Trophoblast cell (in vitro differentiated cells and primary cell): Measurements from ENCODE around the gene IFNL2. TPM values are rescaled to one million over a fixed set of nuclear protein-coding genes. Genes with fewer than 3 reads are reported as not detected.
"Not testable (repeated sequence)": the region's sequence is repeated elsewhere in the genome, so short reads cannot be mapped to it uniquely, and the experiment has no call there.

Source experiments
- DNase-seq, 2 donors: peaks; one replicate each; pipeline ENCODE4 v3.0.0-alpha.2; 2016
- H2AFZ ChIP-seq: 2 replicates; pipeline ENCODE4 v1.6.1; 2013; ENCODE audit warnings: low read length, moderate library complexity, mild to moderate bottlenecking; ENCODE audit not compliant: insufficient read depth, poor library complexity
- H2AK5ac ChIP-seq: 2 replicates; pipeline ENCODE4 v1.6.1; 2013; ENCODE audit warnings: mild to moderate bottlenecking, low read length
- H2BK120ac ChIP-seq: 2 replicates; pipeline ENCODE4 v1.6.1; 2013; ENCODE audit warnings: low read length, mild to moderate bottlenecking, moderate library complexity; ENCODE audit not compliant: insufficient read depth, poor library complexity
- H2BK12ac ChIP-seq: 2 replicates; pipeline ENCODE4 v1.6.1; 2013; ENCODE audit warnings: mild to moderate bottlenecking, low read length, moderate library complexity
- H2BK5ac ChIP-seq: 2 replicates; pipeline ENCODE4 v1.6.1; 2013; ENCODE audit warnings: low read length, low read depth, moderate library complexity, mild to moderate bottlenecking; ENCODE audit not compliant: poor library complexity
- H3K14ac ChIP-seq: 2 replicates; pipeline ENCODE4 v1.6.1; 2013; ENCODE audit warnings: mild to moderate bottlenecking, low read length
- H3K18ac ChIP-seq: 2 replicates; pipeline ENCODE4 v1.6.1; 2013; ENCODE audit warnings: mild to moderate bottlenecking, low read length
- H3K23ac ChIP-seq: 2 replicates; pipeline ENCODE4 v1.6.1; 2013; ENCODE audit warnings: low read length
- H3K27ac ChIP-seq: 2 replicates; pipeline ENCODE4 v1.5.1; 2013; ENCODE audit warnings: low read depth, mild to moderate bottlenecking, inconsistent platforms, low read length, moderate library complexity
- H3K27me3 ChIP-seq: 2 replicates; pipeline ENCODE4 v1.6.1; 2013; ENCODE audit warnings: inconsistent platforms, mild to moderate bottlenecking, low read length, moderate library complexity; ENCODE audit not compliant: insufficient read depth
- H3K36me3 ChIP-seq, 2 experiments: 1 replicate in 1 of 2; 2 replicates in 1 of 2; pipeline ENCODE4 v1.6.1; 2013; ENCODE audit warnings: low read length in 2 of 2, mild to moderate bottlenecking in 2 of 2, moderate library complexity in 1 of 2; ENCODE audit not compliant: insufficient read depth in 2 of 2, control insufficient read depth in 1 of 2
- H3K4ac ChIP-seq: 2 replicates; pipeline ENCODE4 v1.6.1; 2013; ENCODE audit warnings: low read depth, mild to moderate bottlenecking, low read length, moderate library complexity
- H3K4me1 ChIP-seq, 2 experiments: 1 replicate in 1 of 2; 2 replicates in 1 of 2; pipeline ENCODE4 v1.6.1; 2013; ENCODE audit warnings: low read length in 2 of 2, mild to moderate bottlenecking in 2 of 2, moderate library complexity in 1 of 2; ENCODE audit not compliant: insufficient read depth in 2 of 2, control insufficient read depth in 1 of 2
- H3K4me2 ChIP-seq: 2 replicates; pipeline ENCODE4 v1.6.1; 2013; ENCODE audit warnings: inconsistent platforms, mild to moderate bottlenecking, low read length, moderate library complexity
- H3K4me3 ChIP-seq: 2 replicates; pipeline ENCODE4 v1.5.1; 2013; ENCODE audit warnings: mild to moderate bottlenecking, low read depth, low read length, inconsistent platforms
- H3K79me1 ChIP-seq: one replicate; pipeline ENCODE4 v1.6.1; 2013; ENCODE audit warnings: low read length
- H3K79me2 ChIP-seq: 2 replicates; pipeline ENCODE4 v1.6.1; 2013; ENCODE audit warnings: low read length, mild to moderate bottlenecking; ENCODE audit not compliant: control insufficient read depth, insufficient read depth, poor library complexity
- H3K9ac ChIP-seq: 2 replicates; pipeline ENCODE4 v1.6.1; 2013; ENCODE audit warnings: mild to moderate bottlenecking, low read length
- H3K9me3 ChIP-seq: 2 replicates; pipeline ENCODE4 v1.6.1; 2013; ENCODE audit warnings: low read depth, mild to moderate bottlenecking, control low read depth, inconsistent platforms, low read length; ENCODE audit not compliant: insufficient read depth
- H4K12ac ChIP-seq: 2 replicates; pipeline ENCODE4 v1.6.1; 2013; ENCODE audit warnings: low read depth, mild to moderate bottlenecking, low read length, moderate library complexity
- H4K8ac ChIP-seq: 2 replicates; pipeline ENCODE4 v1.6.1; 2013; ENCODE audit warnings: low read depth, mild to moderate bottlenecking, low read length, moderate library complexity
- H4K91ac ChIP-seq: one replicate; pipeline ENCODE4 v1.6.1; 2013; ENCODE audit warnings: low read depth, mild to moderate bottlenecking, low read length, moderate library complexity
- WGBS: extraction: QIAGEN DNeasy Blood & Tissue Kit; methylation state at CpG from one replicate; pipeline ENCODE4 v1.1.7; 2013; ENCODE audit warnings: missing lambda C conversion rate; ENCODE audit not compliant: insufficient read length, insufficient coverage; ENCODE audit errors: extremely low coverage; 5-methylcytosine and 5-hydroxymethylcytosine counted together
- polyA plus RNA-seq: library from polyadenylated mRNA; stranded (reverse); fragments of 200-250 nt; gene quantifications from 2 replicates; pipeline ENCODE4 v1.2.3, GENCODE V29; 2013

The IFNL2 gene
- polyA plus RNA-seq = 0.07 TPM in 1 of 2 replicates, not detected in the other

GRCh38 chr19:39268085-39268484, at the start of gene IFNL2:
IFNL2 (plus strand) TSS chr19:39268396; CDS start chr19:39268569, 173 bp downstream.
- WGBS = no CpG with 5 or more reads among the region's 1 CpG
- not testable (repeated sequence) for H3K23ac ChIP-seq, H4K8ac ChIP-seq, H3K27ac ChIP-seq, H3K4me3 ChIP-seq, H3K18ac ChIP-seq, H3K4me2 ChIP-seq, H3K9me3 ChIP-seq, H2BK5ac ChIP-seq, H3K79me1 ChIP-seq, H3K14ac ChIP-seq, H3K36me3 ChIP-seq, H2BK120ac ChIP-seq, H2AFZ ChIP-seq, H4K12ac ChIP-seq, H3K4me1 ChIP-seq, DNase-seq, H2AK5ac ChIP-seq, H2BK12ac ChIP-seq, H3K9ac ChIP-seq, H4K91ac ChIP-seq, H3K4ac ChIP-seq, H3K79me2 ChIP-seq
- H3K27me3 ChIP-seq = peaks cover 28% of the 10 kb centered on the region

DNA sequence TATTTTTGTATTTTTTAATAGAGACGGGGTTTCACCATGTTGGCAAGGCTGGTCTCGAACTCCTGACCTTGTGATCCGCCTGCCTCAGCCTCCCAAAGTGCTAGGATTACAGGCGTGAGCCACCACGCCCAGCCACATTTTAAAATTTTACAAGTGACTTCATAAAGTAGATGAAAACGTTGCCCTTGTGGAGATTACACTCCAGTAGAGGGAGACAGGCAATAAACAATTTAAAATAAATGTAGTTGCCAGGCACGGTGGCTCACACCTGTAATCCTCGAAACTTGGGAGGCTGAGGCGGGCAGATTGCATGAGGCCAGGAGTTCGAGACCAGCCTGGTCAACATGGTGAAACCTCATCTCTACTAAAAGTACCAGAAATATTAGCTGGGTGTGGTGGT, 49.1 kb upstream of the IFNL2 start:
- H3K36me3 ChIP-seq, H3K27ac ChIP-seq, H2AFZ ChIP-seq, H4K12ac ChIP-seq, H3K4me2 ChIP-seq, H3K18ac ChIP-seq, H2BK5ac ChIP-seq, H3K9ac ChIP-seq, H2AK5ac ChIP-seq, H3K14ac ChIP-seq, H3K27me3 ChIP-seq, H3K23ac ChIP-seq, H2BK12ac ChIP-seq, H3K9me3 ChIP-seq, H3K4me1 ChIP-seq, H4K91ac ChIP-seq, H3K4ac ChIP-seq, H4K8ac ChIP-seq, H3K4me3 ChIP-seq, DNase-seq, H3K79me1 ChIP-seq, H2BK120ac ChIP-seq, H3K79me2 ChIP-seq: not testable (repeated sequence)
- no CpG with 5 or more reads among the region's 10 CpGs for WGBS

- no peaks in the 10 kb centered on the region for H3K9me3 ChIP-seq
- H2BK5ac ChIP-seq = no peak overlapping the region
- H3K14ac ChIP-seq = no peak overlapping the region
- no peaks in the 10 kb centered on the region for H3K4me1 ChIP-seq
- H2BK12ac ChIP-seq = no peak overlapping the region
- H3K27me3 ChIP-seq = no peaks in the 10 kb centered on the region
- no peak overlapping the region for H3K9ac ChIP-seq
- no peaks in the 10 kb centered on the region for H3K36me3 ChIP-seq
- no peak overlapping the region for H3K23ac ChIP-seq
- H4K8ac ChIP-seq = no peak overlapping the region
- H3K79me1 ChIP-seq = no peaks in the 10 kb centered on the region
- H3K4me3 ChIP-seq = no peak overlapping the region
- WGBS = no CpG with 5 or more reads among the region's 4 CpGs
- H2BK120ac ChIP-seq = no peak overlapping the region
- H3K4ac ChIP-seq = no peak overlapping the region
- no peak overlapping the region for H4K91ac ChIP-seq
- H4K12ac ChIP-seq = no peak overlapping the region
- no peak overlapping the region for H3K18ac ChIP-seq
- no peak overlapping the region for H3K4me2 ChIP-seq
- no peak overlapping the region for H3K27ac ChIP-seq
- H2AFZ ChIP-seq = no peak overlapping the region
- no peak overlapping the region for H2AK5ac ChIP-seq
- peak; percentile 12 to 43 for DNase-seq
- H3K79me2 ChIP-seq = no peaks in the 10 kb centered on the region
Measured at GRCh38 chr19:39223703-39224279, 44.4 kb upstream of the IFNL2 start.

DNA sequence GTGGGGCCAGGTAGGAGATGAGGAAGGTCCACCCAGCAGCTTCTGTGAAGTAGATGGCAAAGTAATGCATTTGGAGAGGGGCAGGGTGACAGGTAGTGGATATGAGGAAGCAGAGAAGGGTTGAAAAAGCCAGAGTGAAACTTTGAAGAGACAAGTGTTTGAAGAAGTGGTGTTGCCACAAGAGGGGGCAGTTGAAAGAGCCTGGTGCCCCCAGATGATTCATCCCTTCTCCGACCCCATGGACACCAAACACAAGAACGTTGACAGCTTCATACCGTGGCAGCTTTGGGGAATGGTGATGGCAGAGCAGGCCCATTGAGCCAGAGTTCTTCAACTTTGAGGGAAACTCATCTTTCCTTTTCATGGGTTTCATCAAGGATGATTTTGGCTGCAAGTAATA, 43.3 kb upstream of the IFNL2 start:
- H3K18ac ChIP-seq = no peak overlapping the region
- H2BK12ac ChIP-seq = no peak overlapping the region
- H3K9ac ChIP-seq = no peak overlapping the region
- no peak overlapping the region for H4K8ac ChIP-seq
- no peaks in the 10 kb centered on the region for H3K79me1 ChIP-seq
- WGBS = no CpG with 5 or more reads among the region's 3 CpGs
- H3K79me2 ChIP-seq = no peaks in the 10 kb centered on the region
- H3K23ac ChIP-seq = no peak overlapping the region
- H3K27me3 ChIP-seq = no peaks in the 10 kb centered on the region
- no peak overlapping the region for H3K14ac ChIP-seq
- no peak overlapping the region for H3K27ac ChIP-seq
- H2BK120ac ChIP-seq = no peak overlapping the region
- H3K4me1 ChIP-seq = no peaks in the 10 kb centered on the region
- no peaks in the 10 kb centered on the region for H3K9me3 ChIP-seq
- H3K4me2 ChIP-seq = no peak overlapping the region
- no peak overlapping the region for H2AFZ ChIP-seq
- H4K12ac ChIP-seq = no peak overlapping the region
- H3K4ac ChIP-seq = no peak overlapping the region
- no peaks in the 10 kb centered on the region for H3K36me3 ChIP-seq
- no peak overlapping the region for H2BK5ac ChIP-seq
- no peak overlapping the region for H4K91ac ChIP-seq
- H3K4me3 ChIP-seq = no peak overlapping the region
- DNase-seq = no peak
- H2AK5ac ChIP-seq = no peak overlapping the region
